IMR-90 (cell line): ENCODE measurements around the gene EYS. TPM values are rescaled to one million over a fixed set of nuclear protein-coding genes. Genes with fewer than 3 reads are reported as not detected.

Experiments used
- ATAC-seq: fragments of 200-7000 bp; cut with Tn5 transposase; 2 replicates; pipeline ENCODE4 v1.9.1; 2020; ENCODE audit warnings: low read depth, mild to moderate bottlenecking, moderate library complexity
- BruUV-seq: library from RNA; stranded (reverse); fragments of 400-500 nt; replicated peaks from 2 replicates; lab custom pipeline; 2021; lab: Mats Ljungman, UMichigan
- CTCF ChIA-PET: fragments of 300-600 bp; formaldehyde crosslinking; extraction: SDS; loops from one replicate; lab custom pipeline; 2021; ENCODE audit warnings: antibody characterized with exemption; lab: Yijun Ruan, JAX
- POLR2A ChIA-PET: fragments of 300-600 bp; sonication (Branson Sonifier 250); formaldehyde crosslinking; loops from one replicate; lab custom pipeline; 2022; ENCODE audit warnings: antibody characterized with exemption; ENCODE audit not compliant: unreplicated experiment; lab: Charles Lee
- DNase-seq: peaks from one replicate; pipeline ENCODE4 v3.0.0; 2013
- H2AFZ ChIP-seq: replicated peaks from 2 replicates; pipeline ENCODE3; 2013; ENCODE audit warnings: low read length, mild to moderate bottlenecking; ENCODE audit not compliant: poor library complexity
- H2AK5ac ChIP-seq: 2 replicates; pipeline ENCODE4 v1.6.1; 2013; ENCODE audit warnings: low read depth, low read length, inconsistent platforms
- H2AK9ac ChIP-seq: replicated peaks from 2 replicates; pipeline ENCODE3; 2013; ENCODE audit warnings: mild to moderate bottlenecking, low read depth, low read length, moderate library complexity; ENCODE audit not compliant: poor library complexity
- H2BK120ac ChIP-seq: 2 replicates; pipeline ENCODE4 v1.6.1; 2013; ENCODE audit warnings: low read depth, low read length, inconsistent platforms
- H2BK15ac ChIP-seq: 3 replicates; pipeline ENCODE4 v1.6.1; 2013; ENCODE audit warnings: low read depth, low read length, inconsistent platforms
- H2BK20ac ChIP-seq: 2 replicates; pipeline ENCODE4 v1.6.1; 2013; ENCODE audit warnings: low read depth, mild to moderate bottlenecking, inconsistent platforms, low read length, moderate library complexity
- H2BK5ac ChIP-seq: 2 replicates; pipeline ENCODE4 v1.6.1; 2013; ENCODE audit warnings: mild to moderate bottlenecking, low read depth, low read length, inconsistent platforms; ENCODE audit not compliant: poor library complexity, severe bottlenecking
- H3K14ac ChIP-seq: replicated peaks from 2 replicates; pipeline ENCODE4 v1.6.1; 2013; ENCODE audit warnings: low read depth, low read length, inconsistent platforms
- H3K18ac ChIP-seq: 2 replicates; pipeline ENCODE4 v1.6.1; 2013; ENCODE audit warnings: low read depth, low read length, control low read depth
- H3K23ac ChIP-seq: 2 replicates; pipeline ENCODE4 v1.6.1; 2013; ENCODE audit warnings: low read depth, low read length, inconsistent platforms
- H3K27ac ChIP-seq: 2 replicates; pipeline ENCODE4 v1.5.1; 2013; ENCODE audit warnings: mild to moderate bottlenecking, control low read depth, low read length; ENCODE audit not compliant: insufficient read depth
- H3K27me3 ChIP-seq: 2 replicates; pipeline ENCODE4 v1.6.1; 2013; ENCODE audit warnings: low read length; ENCODE audit not compliant: control insufficient read depth, insufficient read depth
- H3K36me3 ChIP-seq: 2 replicates; pipeline ENCODE4 v1.6.1; 2013; ENCODE audit warnings: low read length, mixed read lengths; ENCODE audit not compliant: control insufficient read depth, insufficient read depth
- H3K4ac ChIP-seq: 2 replicates; pipeline ENCODE4 v1.6.1; 2013; ENCODE audit warnings: low read depth, low read length, inconsistent platforms
- H3K4me1 ChIP-seq: 2 replicates; pipeline ENCODE4 v1.6.1; 2013; ENCODE audit warnings: low read length, mixed read lengths; ENCODE audit not compliant: control insufficient read depth, insufficient read depth
- H3K4me2 ChIP-seq: 2 replicates; pipeline ENCODE4 v1.6.1; 2013; ENCODE audit warnings: low read depth, mild to moderate bottlenecking, control low read depth, low read length, moderate library complexity
- H3K4me3 ChIP-seq: 2 replicates; pipeline ENCODE4 v1.5.1; 2013; ENCODE audit warnings: low read depth, mild to moderate bottlenecking, control low read depth, low read length, moderate library complexity; ENCODE audit not compliant: insufficient read depth
- H3K56ac ChIP-seq: 2 replicates; pipeline ENCODE4 v1.6.1; 2013; ENCODE audit warnings: low read length, inconsistent platforms; ENCODE audit not compliant: insufficient read depth; ENCODE audit errors: extremely low read depth
- H3K79me1 ChIP-seq, 2 experiments: 2 replicates each; pipeline ENCODE4 v1.6.1; 2013; ENCODE audit warnings: low read length in 2 of 2, inconsistent platforms in 1 of 2, low read depth in 1 of 2
- H3K9ac ChIP-seq: 2 replicates; pipeline ENCODE4 v1.6.1; 2013; ENCODE audit warnings: low read depth, low read length, control low read depth
- H3K9me1 ChIP-seq: 2 replicates; pipeline ENCODE4 v1.6.1; 2013; ENCODE audit warnings: low read length, inconsistent platforms; ENCODE audit not compliant: insufficient read depth
- H3K9me3 ChIP-seq: 2 replicates; pipeline ENCODE4 v1.6.1; 2013; ENCODE audit warnings: low read length; ENCODE audit not compliant: control insufficient read depth, insufficient read depth
- H4K20me1 ChIP-seq: 2 replicates; pipeline ENCODE4 v1.6.1; 2013; ENCODE audit warnings: low read length, inconsistent platforms; ENCODE audit not compliant: insufficient read depth
- H4K5ac ChIP-seq: 2 replicates; pipeline ENCODE4 v1.6.1; 2013; ENCODE audit warnings: mild to moderate bottlenecking, low read depth, low read length, control low read depth
- H4K8ac ChIP-seq, 2 experiments: 2 replicates each; pipeline ENCODE4 v1.6.1; 2013; ENCODE audit warnings: low read depth in 2 of 2, low read length in 2 of 2, control low read depth in 1 of 2, inconsistent platforms in 1 of 2
- H4K91ac ChIP-seq: 2 replicates; pipeline ENCODE4 v1.6.1; 2013; ENCODE audit warnings: low read depth, low read length, inconsistent platforms; ENCODE audit not compliant: insufficient read depth
- BHLHE40 ChIP-seq: fragments of 150-350 bp; IDR thresholded peaks from 2 replicates; pipeline ENCODE4 v1.6.1; 2016; ENCODE audit warnings: mild to moderate bottlenecking, low read depth, low read length
- CEBPB ChIP-seq: IDR thresholded peaks from 2 replicates; pipeline ENCODE4 v1.6.1; 2012; ENCODE audit warnings: low read depth, low read length, improper control_type of control experiment
- CHD1 ChIP-seq: IDR thresholded peaks from 2 replicates; pipeline ENCODE4 v1.6.1; 2012; ENCODE audit warnings: low read depth, low read length, improper control_type of control experiment
- CTCF ChIP-seq: conservative IDR thresholded peaks from 2 replicates; pipeline ENCODE4 v1.5.1; 2012; ENCODE audit warnings: mild to moderate bottlenecking, low read depth, low read length, improper control_type of control experiment
- ELK1 ChIP-seq: fragments of 150-350 bp; IDR thresholded peaks from 2 replicates; pipeline ENCODE4 v1.6.1; 2016; ENCODE audit warnings: low read depth, mild to moderate bottlenecking, low read length, moderate library complexity, borderline replicate concordance
- FOS ChIP-seq: fragments of 150-350 bp; IDR thresholded peaks from 2 replicates; pipeline ENCODE4 v1.6.1; 2016; ENCODE audit warnings: low read depth, low read length
- MAFK ChIP-seq: IDR thresholded peaks from 2 replicates; pipeline ENCODE4 v1.6.1; 2012; ENCODE audit warnings: low read depth, low read length, improper control_type of control experiment
- MAZ ChIP-seq: IDR thresholded peaks from 2 replicates; pipeline ENCODE4 v1.6.1; 2012; ENCODE audit warnings: low read depth, mild to moderate bottlenecking, low read length, improper control_type of control experiment, moderate library complexity, borderline replicate concordance
- MXI1 ChIP-seq: IDR thresholded peaks from 2 replicates; pipeline ENCODE4 v1.6.1; 2012; ENCODE audit warnings: low read depth, mild to moderate bottlenecking, low read length, moderate library complexity, borderline replicate concordance
- POLR2A ChIP-seq: IDR thresholded peaks from 2 replicates; pipeline ENCODE4 v1.6.1; 2012; ENCODE audit warnings: mild to moderate bottlenecking, low read depth, low read length
- RAD21 ChIP-seq: IDR thresholded peaks from 2 replicates; pipeline ENCODE4 v1.6.1; 2012; ENCODE audit warnings: low read length, improper control_type of control experiment
- RCOR1 ChIP-seq: IDR thresholded peaks from 2 replicates; pipeline ENCODE4 v1.6.1; 2012; ENCODE audit warnings: mild to moderate bottlenecking, low read length, improper control_type of control experiment; ENCODE audit not compliant: insufficient replicate concordance
- RFX5 ChIP-seq: IDR thresholded peaks from 2 replicates; pipeline ENCODE4 v1.8.0; 2012; ENCODE audit warnings: low read depth, mild to moderate bottlenecking, low read length, moderate library complexity
- SMC3 ChIP-seq: fragments of 150-350 bp; IDR thresholded peaks from 2 replicates; pipeline ENCODE4 v1.6.1; 2016; ENCODE audit warnings: low read depth, mild to moderate bottlenecking, antibody characterized with exemption, low read length, moderate library complexity
- USF2 ChIP-seq: fragments of 150-350 bp; IDR thresholded peaks from 2 replicates; pipeline ENCODE4 v1.6.1; 2017; ENCODE audit warnings: mild to moderate bottlenecking, antibody characterized with exemption, low read length, low read depth
- WGBS, 2 experiments: methylation state at CpG; one replicate each; pipeline versions ENCODE4 v1.1.5 to v1.1.7; 2013; ENCODE audit warnings: missing lambda C conversion rate in 2 of 2; ENCODE audit not compliant: insufficient read length in 1 of 2; ENCODE audit errors: extremely low coverage in 2 of 2; 5-methylcytosine and 5-hydroxymethylcytosine counted together
- dilution Hi-C: fragments of 300-500 bp; cut with HindIII; formaldehyde crosslinking; loops from one replicate; pipeline ENCODE4 v1.14.3; 2018; ENCODE audit warnings: low sequenced_read_pairs; ENCODE audit not compliant: unreplicated experiment
- in situ Hi-C: fragments of 300-500 bp; cut with MboI; formaldehyde crosslinking; loops from 3 replicates; pipeline ENCODE4 v1.14.3; 2019; ENCODE audit warnings: low sequenced_read_pairs, inconsistent platforms, mixed read lengths
- intact Hi-C: fragments of 100-400 bp; cut with micrococcal nuclease; formaldehyde crosslinking; loops from 2 replicates; pipeline ENCODE4 v1.10.0; 2022
- polyA plus RNA-seq, 3 experiments: library from polyadenylated mRNA; depleted of rRNA; stranded (reverse); fragments of >200 nt; gene quantifications; 2 replicates each; pipeline ENCODE4 v1.2.3, GENCODE V29; 2012; ENCODE audit warnings: low replicate concordance in 1 of 3
- total RNA-seq: library from RNA; depleted of rRNA; stranded (reverse); fragments of >200 nt; gene quantifications from 2 replicates; pipeline ENCODE4 v1.2.3, GENCODE V29; 2012

EYS gene
- total and polyA plus RNA-seq, 2 of the 4 experiments (the other 2 are of a cell fraction): under 0.01 TPM; not detected in 1

GRCh38 chr6:64516393-64516792 is 1190.6 kb downstream of the EYS start:
- Histone ChIP-seq H3K18ac (no peak overlapping the region), H2AFZ (no peak overlapping the region), H4K8ac (no peak overlapping the region), H4K5ac (no peak overlapping the region), H3K79me1 (no peaks in the 10 kb centered on the region), H2BK5ac (no peak overlapping the region), H3K27ac (no peak overlapping the region), H3K23ac (no peak overlapping the region), H3K4me2 (no peak overlapping the region), H3K4me1 (peaks cover 2% of the 10 kb centered on the region; the same call in 1 of the 2 replicates), H3K27me3 (no peaks in the 10 kb centered on the region), H3K4ac (no peak overlapping the region), H4K20me1 (no peaks in the 10 kb centered on the region), H2AK9ac (no peak overlapping the region), H3K9ac (no peak overlapping the region), H3K36me3 (no peaks in the 10 kb centered on the region), H2BK15ac (no peak overlapping the region), H2BK120ac (no peak overlapping the region), H4K91ac (no peak overlapping the region), H2BK20ac (no peak overlapping the region), H3K9me1 (no peaks in the 10 kb centered on the region), H3K4me3 (no peak overlapping the region), H3K14ac (no peak overlapping the region), H3K9me3 (no peaks in the 10 kb centered on the region), H3K56ac (no peak overlapping the region), H2AK5ac (no peak overlapping the region)
- TF ChIP-seq RCOR1: no peak
- no peak for TF ChIP-seq RAD21
- no peak for TF ChIP-seq CEBPB
- no peak for TF ChIP-seq CTCF
- TF ChIP-seq BHLHE40: no peak
- no peak for TF ChIP-seq CHD1
- no peak for TF ChIP-seq RFX5
- TF ChIP-seq MXI1: no peak
- TF ChIP-seq ELK1: no peak
- no peak for TF ChIP-seq MAFK
- no peak for TF ChIP-seq POLR2A
- no peak for TF ChIP-seq USF2
- no peak for TF ChIP-seq SMC3
- no peak for TF ChIP-seq MAZ
- no peak for TF ChIP-seq FOS
- dilution Hi-C loops (no loop called here), intact Hi-C loops (no loop called here), in situ Hi-C loops (no loop called here)
- BruUV-seq: no TSS peak
- no peak for DNase-seq
- WGBS, 2 experiments: no CpG with 5 or more reads among the region's 1 CpG
- ATAC-seq: no peak
- CTCF ChIA-PET: no interaction called here
- POLR2A ChIA-PET: no interaction called here
